ENCODE results near the gene HHLA2.

The HHLA2 gene

GRCh38 chr3:108329947-108330346 lies 33.6 kb downstream of the HHLA2 start:
- H3K4me3 ChIP-seq (ENCODE audit: low read depth, low read length) = no peak overlapping the region
- no peak for DNase-seq (ENCODE audit: low read depth)
- TF ChIP-seq, protein P1, sequence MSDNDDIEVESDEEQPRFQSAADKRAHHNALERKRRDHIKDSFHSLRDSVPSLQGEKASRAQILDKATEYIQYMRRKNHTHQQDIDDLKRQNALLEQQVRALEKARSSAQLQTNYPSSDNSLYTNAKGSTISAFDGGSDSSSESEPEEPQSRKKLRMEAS (IDR thresholded peaks at IDR 0.05; ENCODE audit: low read depth, low read length) = no peak

DNA sequence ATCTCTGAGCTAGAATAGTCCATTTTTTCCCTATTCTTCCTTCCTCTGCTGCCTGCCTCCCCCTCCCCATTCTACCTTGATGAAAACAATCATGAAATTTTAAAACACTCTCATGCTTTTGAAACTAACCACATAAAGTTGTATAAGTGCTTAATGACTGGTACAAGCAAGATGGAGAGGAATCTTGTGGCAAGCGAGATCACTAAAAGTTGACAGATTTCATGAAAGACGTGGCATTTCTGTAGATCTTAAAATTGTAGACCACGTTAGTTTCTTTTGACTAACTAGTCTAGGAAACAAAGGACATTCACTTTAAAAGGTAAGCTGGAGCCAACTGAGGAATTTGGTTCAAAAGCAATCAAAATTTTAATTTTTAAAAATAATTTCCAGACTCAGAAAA lies 35.4 kb downstream of the HHLA2 start:
- TF ChIP-seq POLR2A (IDR thresholded peaks at IDR 0.05; ENCODE audit: extremely low read depth, insufficient read length) (no peak), MYC (IDR thresholded peaks at IDR 0.05; ENCODE audit: low read depth, low read length) (no peak)
- TF ChIP-seq, protein P1 (IDR thresholded peaks at IDR 0.05; ENCODE audit: low read depth, low read length) = no peak
- TF ChIP-seq, protein P2, sequence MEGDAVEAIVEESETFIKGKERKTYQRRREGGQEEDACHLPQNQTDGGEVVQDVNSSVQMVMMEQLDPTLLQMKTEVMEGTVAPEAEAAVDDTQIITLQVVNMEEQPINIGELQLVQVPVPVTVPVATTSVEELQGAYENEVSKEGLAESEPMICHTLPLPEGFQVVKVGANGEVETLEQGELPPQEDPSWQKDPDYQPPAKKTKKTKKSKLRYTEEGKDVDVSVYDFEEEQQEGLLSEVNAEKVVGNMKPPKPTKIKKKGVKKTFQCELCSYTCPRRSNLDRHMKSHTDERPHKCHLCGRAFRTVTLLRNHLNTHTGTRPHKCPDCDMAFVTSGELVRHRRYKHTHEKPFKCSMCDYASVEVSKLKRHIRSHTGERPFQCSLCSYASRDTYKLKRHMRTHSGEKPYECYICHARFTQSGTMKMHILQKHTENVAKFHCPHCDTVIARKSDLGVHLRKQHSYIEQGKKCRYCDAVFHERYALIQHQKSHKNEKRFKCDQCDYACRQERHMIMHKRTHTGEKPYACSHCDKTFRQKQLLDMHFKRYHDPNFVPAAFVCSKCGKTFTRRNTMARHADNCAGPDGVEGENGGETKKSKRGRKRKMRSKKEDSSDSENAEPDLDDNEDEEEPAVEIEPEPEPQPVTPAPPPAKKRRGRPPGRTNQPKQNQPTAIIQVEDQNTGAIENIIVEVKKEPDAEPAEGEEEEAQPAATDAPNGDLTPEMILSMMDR (IDR thresholded peaks at IDR 0.05; ENCODE audit: low read depth, low read length) = no peak

GRCh38 chr3:108333961-108334360 lies 37.6 kb downstream of the HHLA2 start:
- H3K4me3 ChIP-seq (ENCODE audit: low read depth, low read length) = no peak overlapping the region
- TF ChIP-seq, protein P2 (IDR thresholded peaks at IDR 0.05; ENCODE audit: low read depth, low read length) = no peak
- no peak for TF ChIP-seq MYC (IDR thresholded peaks at IDR 0.05; ENCODE audit: low read depth, low read length)
- TF ChIP-seq POLR2A (IDR thresholded peaks at IDR 0.05; ENCODE audit: extremely low read depth, insufficient read length) = no peak
- TF ChIP-seq, protein P1 (IDR thresholded peaks at IDR 0.05; ENCODE audit: low read depth, low read length) = no peak
- no peak for DNase-seq (ENCODE audit: low read depth)

More for the DNA sequence above, 35.4 kb downstream of the HHLA2 start:
- no peak overlapping the region for H3K4me3 ChIP-seq (ENCODE audit: low read depth, low read length)
- DNase-seq (ENCODE audit: low read depth) = no peak

GRCh38 chr3:108334701-108335100 lies 38.4 kb downstream of the HHLA2 start:
- no peak for DNase-seq (ENCODE audit: low read depth)
- no peak overlapping the region for H3K4me3 ChIP-seq (ENCODE audit: low read depth, low read length)
- TF ChIP-seq, protein P2 (IDR thresholded peaks at IDR 0.05; ENCODE audit: low read depth, low read length) = no peak
- TF ChIP-seq MYC (IDR thresholded peaks at IDR 0.05; ENCODE audit: low read depth, low read length) = no peak
- no peak for TF ChIP-seq POLR2A (IDR thresholded peaks at IDR 0.05; ENCODE audit: extremely low read depth, insufficient read length)
- TF ChIP-seq, protein P1 (IDR thresholded peaks at IDR 0.05; ENCODE audit: low read depth, low read length) = no peak

DNA sequence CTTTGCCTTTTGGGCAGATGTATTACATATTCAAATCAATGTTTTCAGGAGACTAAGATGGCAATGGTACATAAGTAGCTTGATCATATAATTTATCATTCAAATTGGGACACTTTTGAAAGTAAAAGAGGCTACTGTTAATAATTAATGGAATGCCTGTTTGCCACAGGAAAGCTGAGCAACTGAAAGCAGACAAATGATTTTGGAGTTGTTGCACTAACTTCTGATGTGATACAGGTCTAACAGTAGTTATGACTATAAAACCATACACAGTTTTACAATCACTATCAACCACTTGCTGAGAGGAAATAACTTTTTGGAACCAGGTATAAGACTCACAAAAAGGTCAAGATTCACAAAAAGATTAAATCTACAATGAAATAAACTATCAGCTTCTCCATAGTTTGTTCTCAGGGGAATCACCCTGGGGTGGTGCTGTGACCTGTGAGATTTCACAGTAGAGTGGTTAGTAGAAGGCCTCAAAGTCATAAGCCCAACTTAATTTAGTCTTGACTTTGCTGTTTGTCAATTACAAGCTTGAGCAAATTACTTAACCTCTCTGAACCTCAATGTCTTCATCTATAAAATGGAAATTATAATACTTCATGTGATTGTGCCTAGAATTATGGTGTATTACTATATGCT lies 42.7 kb downstream of the HHLA2 start:
- TF ChIP-seq MYC (IDR thresholded peaks at IDR 0.05; ENCODE audit: low read depth, low read length) = no peak
- TF ChIP-seq, protein P1 (IDR thresholded peaks at IDR 0.05; ENCODE audit: low read depth, low read length) = no peak
- TF ChIP-seq, protein P2 (IDR thresholded peaks at IDR 0.05; ENCODE audit: low read depth, low read length) = no peak
- no peak for TF ChIP-seq POLR2A (IDR thresholded peaks at IDR 0.05; ENCODE audit: extremely low read depth, insufficient read length)
- H3K4me3 ChIP-seq (ENCODE audit: low read depth, low read length) = no peak overlapping the region
- no peak for DNase-seq (ENCODE audit: low read depth)

DNA sequence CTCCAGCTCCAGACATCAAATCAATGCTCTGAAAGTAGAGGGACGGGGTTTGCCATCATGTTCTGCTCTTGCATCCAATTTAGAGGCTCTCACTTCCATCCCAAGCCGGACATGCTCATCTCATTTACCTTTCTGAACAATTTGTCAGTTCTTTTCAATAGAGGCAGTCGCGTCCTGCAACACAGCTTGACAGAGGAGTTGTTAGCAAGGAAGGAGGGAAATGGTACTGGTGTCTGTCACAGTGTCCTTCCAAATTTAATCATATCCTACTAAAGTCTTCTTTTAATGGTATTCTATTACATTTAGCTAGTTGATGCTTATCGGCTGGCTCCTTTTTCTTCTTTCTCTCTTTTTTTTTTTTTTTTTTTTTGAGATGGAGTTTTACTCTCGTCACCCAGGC lies 45.6 kb downstream of the HHLA2 start:
- TF ChIP-seq, protein P1 (IDR thresholded peaks at IDR 0.05; ENCODE audit: low read depth, low read length) = no peak
- TF ChIP-seq MYC (IDR thresholded peaks at IDR 0.05; ENCODE audit: low read depth, low read length) = no peak
- TF ChIP-seq, protein P2 (IDR thresholded peaks at IDR 0.05; ENCODE audit: low read depth, low read length) = no peak
- TF ChIP-seq POLR2A (IDR thresholded peaks at IDR 0.05; ENCODE audit: extremely low read depth, insufficient read length) = no peak
- DNase-seq (ENCODE audit: low read depth) = no peak

More for the DNA sequence above, 45.6 kb downstream of the HHLA2 start:
- no peak overlapping the region for H3K4me3 ChIP-seq (ENCODE audit: low read depth, low read length)

Data from NB4 (cell line).